Measurements from ENCODE around the gene B4GALT1. TPM values are rescaled to one million over a fixed set of nuclear protein-coding genes. Genes with fewer than 3 reads are reported as not detected.

The B4GALT1 gene
- total RNA-seq, 2 donors from 2014 or later = 106 to 115 TPM

GRCh38 chr9:33130961-33131789, 36.0 kb downstream of the B4GALT1 start:
- ATAC-seq = peak; percentile 67
- DNase-seq = no peak
- intact Hi-C loops (cut with DNase I, micrococcal nuclease) = no loop called here

DNA sequence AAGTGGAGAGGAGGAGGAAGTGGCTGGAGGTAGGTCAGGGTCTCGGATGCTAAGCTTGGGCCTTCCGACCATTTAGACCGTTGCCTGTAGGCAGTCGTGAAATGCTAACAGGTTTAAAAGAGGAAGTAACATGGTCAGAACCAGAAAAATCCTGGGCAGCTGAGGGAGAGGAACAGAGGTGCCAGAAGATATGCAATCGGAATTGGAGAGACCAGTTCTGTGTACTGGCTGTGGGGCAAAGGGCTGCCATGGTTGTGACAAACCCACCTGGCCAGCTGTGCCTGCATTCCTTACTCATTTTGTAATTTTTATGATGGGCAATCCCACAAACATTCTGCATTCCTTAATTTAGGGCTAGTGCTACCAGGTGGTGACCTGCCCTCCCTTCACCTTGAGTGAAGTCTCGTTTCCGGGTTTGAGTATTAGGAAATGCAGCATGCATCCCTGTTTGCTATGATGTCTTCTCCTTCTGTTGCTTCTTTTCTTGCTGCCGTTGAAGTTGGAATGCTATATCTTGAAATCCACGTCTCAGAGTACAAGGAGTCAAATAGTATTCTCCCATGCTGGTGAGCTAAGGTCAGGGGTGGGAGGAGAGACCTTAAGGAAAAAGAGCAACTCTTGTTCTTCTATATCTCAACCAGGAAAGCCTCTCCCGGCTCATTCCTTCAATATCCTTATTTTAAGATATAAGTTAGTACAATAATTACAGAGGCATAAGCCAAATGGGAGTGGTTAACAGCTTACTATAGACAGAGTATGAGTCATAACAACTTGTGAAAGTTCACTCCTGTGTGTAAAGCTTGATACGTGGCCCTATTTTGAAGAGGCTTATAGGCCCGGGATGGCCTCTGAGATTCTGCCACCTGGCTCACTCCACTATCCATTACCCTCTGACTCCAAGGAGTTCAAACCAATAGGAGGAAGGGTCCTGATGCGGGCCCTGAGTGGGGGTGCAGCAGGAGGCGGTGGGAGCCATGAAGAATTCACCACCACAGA, 37.0 kb downstream of the B4GALT1 start:
- DNase-seq (peak; percentile 35 to 53), ATAC-seq (peak; percentile 86)
- intact Hi-C loops (cut with DNase I, micrococcal nuclease) = no loop called here

- ATAC-seq (no peak), DNase-seq (no peak)
- intact Hi-C loops (cut with DNase I, micrococcal nuclease) = no loop called here
Observed at GRCh38 chr9:33129251-33129885, 37.8 kb downstream of the B4GALT1 start.

DNA sequence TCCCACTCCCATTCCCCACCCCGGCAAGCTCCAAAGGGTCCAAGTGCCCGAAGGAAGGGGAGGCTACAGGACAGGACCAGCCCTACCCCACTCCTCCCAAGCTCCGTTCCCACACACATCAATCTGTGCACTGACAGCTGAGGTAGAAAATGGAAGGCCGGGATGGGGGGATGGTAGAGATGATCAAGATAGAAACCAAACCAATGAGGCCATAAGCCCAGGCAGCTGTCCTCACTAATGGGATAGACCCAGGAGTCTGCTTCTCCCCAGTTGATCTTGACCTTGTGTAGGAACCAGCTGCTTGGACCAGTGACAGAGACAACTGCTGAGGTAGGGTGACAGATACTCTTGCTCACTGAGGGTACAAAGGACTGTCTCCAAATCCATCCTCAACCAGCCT, 38.6 kb downstream of the B4GALT1 start:
- DNase-seq = no peak
- intact Hi-C loops (cut with DNase I, micrococcal nuclease) = no loop called here
- ATAC-seq = no peak

DNA sequence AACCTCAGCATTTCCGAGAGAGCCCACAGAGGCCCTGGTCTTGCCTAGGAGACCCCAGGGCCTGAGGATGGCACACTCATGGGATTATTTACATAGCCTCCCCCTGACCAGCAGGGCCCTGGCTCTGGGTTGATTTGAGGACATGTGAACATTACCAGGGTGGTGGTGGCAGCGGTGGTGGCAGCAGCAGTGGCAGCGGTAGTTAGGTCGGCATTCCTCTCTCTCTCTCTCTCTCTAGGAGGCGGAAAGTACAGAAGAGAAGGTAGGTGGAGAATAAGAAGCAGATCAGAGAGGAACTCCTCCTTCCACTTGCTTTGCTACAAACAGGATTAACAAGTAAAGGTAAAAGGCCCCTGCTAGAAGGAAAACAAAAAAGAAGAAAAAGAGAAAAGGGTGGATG, 39.3 kb downstream of the B4GALT1 start:
- DNase-seq (no peak), ATAC-seq (no peak)
- intact Hi-C loops (cut with DNase I, micrococcal nuclease) = no loop called here

- intact Hi-C loops (cut with DNase I, micrococcal nuclease) = no loop called here
- no peak for DNase-seq
- ATAC-seq = no peak
Observed at GRCh38 chr9:33125871-33126823, 41.0 kb downstream of the B4GALT1 start.

GRCh38 chr9:33125461-33125860, 41.7 kb downstream of the B4GALT1 start:
- intact Hi-C loops (cut with DNase I, micrococcal nuclease) = no loop called here
- ATAC-seq (no peak), DNase-seq (no peak)

- DNase-seq = no peak
- no peak for ATAC-seq
- intact Hi-C loops (cut with DNase I, micrococcal nuclease) = no loop called here
Observed at GRCh38 chr9:33124751-33125381, 42.3 kb downstream of the B4GALT1 start.

GRCh38 chr9:33124046-33124445, 43.1 kb downstream of the B4GALT1 start:
- intact Hi-C loops (cut with DNase I, micrococcal nuclease) = no loop called here
- no peak for DNase-seq
- ATAC-seq = no peak

DNA sequence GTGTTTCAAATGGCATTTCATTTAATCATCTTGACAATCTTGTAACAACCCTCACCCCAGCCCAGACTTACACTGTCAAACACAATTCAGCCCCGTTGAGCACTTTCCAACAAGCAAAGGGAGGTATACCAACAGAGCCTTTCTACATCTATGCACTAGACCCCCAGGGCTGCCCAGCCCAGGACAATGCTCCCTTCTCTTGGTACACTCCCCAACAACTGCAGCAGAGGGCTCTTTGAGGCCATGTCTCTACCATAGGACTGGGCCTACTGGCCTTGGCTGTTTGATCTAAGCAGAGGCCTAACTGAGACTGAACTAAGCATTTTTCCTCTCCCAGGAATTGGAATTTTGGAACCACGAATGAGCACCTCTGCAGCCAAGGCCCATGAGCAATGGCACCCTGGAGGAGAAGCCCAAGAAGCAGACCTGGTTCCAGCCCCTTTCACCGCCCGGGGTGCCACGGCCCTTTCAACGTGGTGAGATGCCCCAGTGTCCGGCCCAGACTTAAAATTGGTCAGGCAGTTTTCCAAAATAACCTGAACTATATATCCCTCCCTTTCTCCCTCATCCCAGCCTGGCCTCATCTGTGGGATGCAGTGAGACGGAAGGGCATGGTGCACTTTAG, 43.6 kb downstream of the B4GALT1 start:
- intact Hi-C loops (cut with DNase I, micrococcal nuclease) = no loop called here
- ATAC-seq (no peak), DNase-seq (no peak)

GRCh38 chr9:33120620-33121019, 46.5 kb downstream of the B4GALT1 start:
- no peak for DNase-seq
- intact Hi-C loops (cut with DNase I, micrococcal nuclease) = no loop called here
- no peak for ATAC-seq

DNA sequence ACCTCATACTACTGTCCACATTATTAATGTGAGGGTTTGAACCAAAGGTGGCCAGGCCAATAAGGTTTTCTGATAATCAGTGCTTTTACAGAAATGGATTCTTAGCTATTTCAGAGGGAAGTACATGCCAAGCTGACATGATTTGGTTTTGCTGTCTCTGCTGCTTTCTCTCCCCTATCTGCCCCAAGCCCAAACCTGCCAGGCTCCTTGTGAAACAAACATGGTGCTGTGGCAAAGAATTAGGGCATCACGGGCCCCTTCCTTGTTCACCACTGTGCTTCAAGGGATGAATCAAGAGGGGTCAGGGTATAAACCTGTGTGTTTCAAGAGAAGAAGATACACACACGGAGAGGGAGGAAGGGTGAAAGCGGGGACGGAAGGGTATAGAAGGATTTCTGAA, 49.3 kb downstream of the B4GALT1 start:
- intact Hi-C loops (cut with DNase I, micrococcal nuclease) = no loop called here
- DNase-seq (no peak), ATAC-seq (no peak)

GRCh38 chr9:33117306-33117705, 49.8 kb downstream of the B4GALT1 start:
- ATAC-seq = no peak
- DNase-seq = no peak
- intact Hi-C loops (cut with DNase I, micrococcal nuclease) = no loop called here

- ATAC-seq (no peak), DNase-seq (no peak)
- intact Hi-C loops (cut with DNase I, micrococcal nuclease) = no loop called here
Observed at GRCh38 chr9:33116860-33117259, 50.3 kb downstream of the B4GALT1 start.

DNA sequence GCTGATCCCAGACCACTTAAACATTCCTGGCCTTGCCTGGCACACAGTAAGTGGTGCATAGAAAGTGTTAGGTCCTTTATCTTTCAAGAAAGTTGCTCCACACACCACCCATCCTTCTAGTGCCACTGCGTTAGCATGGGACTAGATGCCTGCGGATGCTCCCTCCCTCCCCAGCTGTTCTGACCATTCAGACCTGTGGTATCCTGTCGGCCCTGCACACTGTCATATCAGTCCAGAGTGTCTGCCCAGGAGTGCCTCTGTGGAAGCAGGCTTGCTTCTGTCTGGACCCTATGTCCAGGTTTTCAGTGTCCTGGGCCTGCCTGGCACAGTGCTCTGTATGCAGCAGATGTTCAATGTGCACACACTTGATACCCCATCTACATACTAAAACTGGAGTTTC, 52.4 kb downstream of the B4GALT1 start:
- intact Hi-C loops (cut with DNase I, micrococcal nuclease) = no loop called here
- ATAC-seq (no peak), DNase-seq (no peak)

DNA sequence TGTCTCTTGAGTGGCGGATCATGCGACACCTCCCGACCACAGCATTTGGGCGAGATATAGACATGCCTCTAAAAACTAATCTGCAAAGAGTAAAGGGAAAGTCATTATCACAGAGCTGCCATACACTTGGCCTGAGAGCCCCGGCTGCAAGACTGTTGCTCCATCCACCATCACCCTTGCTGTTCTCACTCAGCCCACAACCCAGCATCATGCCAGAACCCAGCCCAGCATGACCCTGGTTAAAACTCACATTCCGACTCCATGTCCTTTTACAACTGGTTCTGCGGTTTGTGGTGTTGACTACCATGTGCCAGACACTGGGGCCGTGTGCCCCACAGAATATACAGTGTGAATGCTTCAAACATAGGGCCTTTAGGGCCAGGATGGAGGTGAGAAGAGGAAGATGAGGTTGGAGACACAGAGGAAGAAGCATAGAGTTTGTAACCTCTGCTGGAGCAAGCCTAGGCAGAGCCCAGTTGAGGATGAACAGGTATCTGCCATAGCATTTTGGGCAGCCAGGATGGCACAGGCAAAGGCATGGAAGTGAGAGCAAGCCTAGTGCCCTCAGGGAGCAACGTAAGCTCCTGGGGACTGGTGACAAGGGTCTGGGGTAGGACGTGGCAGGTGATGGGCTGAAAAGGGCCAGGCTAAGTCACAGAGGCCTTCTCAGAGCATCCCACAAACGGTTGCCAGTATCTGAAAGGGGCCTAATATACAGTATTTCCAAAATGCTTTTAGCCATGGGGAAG, 53.2 kb downstream of the B4GALT1 start:
- ATAC-seq = no peak
- DNase-seq = no peak
- intact Hi-C loops (cut with DNase I, micrococcal nuclease) = no loop called here

GRCh38 chr9:33112094-33112493, 55.0 kb downstream of the B4GALT1 start:
- DNase-seq (no peak), ATAC-seq (no peak)

More at GRCh38 chr9:33112094-33112493, 55.0 kb downstream of the B4GALT1 start:
- intact Hi-C loops (cut with DNase I, micrococcal nuclease) = no loop called here
